ENCODE results near the gene ARMC7. TPM values are rescaled to one million over a fixed set of nuclear protein-coding genes. Genes with fewer than 3 reads are reported as not detected.
A peak's percentile ranks its signal among the peaks of the same experiment; 100 is the strongest.

Gene ARMC7
- total RNA-seq, 1 experiment from 2014 or later, result 22.8 TPM

GRCh38 chr17:75061618-75062017 lies 48.2 kb upstream of the ARMC7 start:
- Histone ChIP-seq H4K8ac (replicated peaks; ENCODE audit: insufficient read length, low read depth, low read length) (no peak overlapping the region), H3K14ac (ENCODE audit: insufficient read depth, low read length) (no peak overlapping the region), H3K27ac (ENCODE audit: insufficient read length, low read depth, low read length) (no peak overlapping the region), H2BK20ac (ENCODE audit: low read depth, low read length, poor library complexity, severe bottlenecking) (no peak overlapping the region), H4K20me1 (ENCODE audit: control insufficient read depth, insufficient read depth, insufficient read length) (no peaks in the 10 kb centered on the region), H3K9me3 (ENCODE audit: control insufficient read depth, low read depth, low read length) (no peaks in the 10 kb centered on the region), H3K18ac (ENCODE audit: insufficient read length, low read depth, low read length) (no peak overlapping the region), H3K79me2 (ENCODE audit: insufficient read depth, low read length) (no peaks in the 10 kb centered on the region; the same call in 1 of the 2 replicates), H3K23ac (ENCODE audit: insufficient read length, low read depth, low read length) (no peak overlapping the region), H3K4me2 (ENCODE audit: insufficient read depth, insufficient read length, low read length) (no peak overlapping the region), H3K56ac (ENCODE audit: insufficient read length, low read depth, low read length) (no peak overlapping the region), H2AFZ (ENCODE audit: low read length) (no peak overlapping the region), H3K79me1 (ENCODE audit: insufficient read depth, low read depth, low read length, poor library complexity, severe bottlenecking) (no peaks in the 10 kb centered on the region), H4K91ac (ENCODE audit: insufficient read length, low read depth, low read length) (no peak overlapping the region), H2BK12ac (ENCODE audit: insufficient read length, low read depth, low read length) (no peak overlapping the region), H3K4me1 (ENCODE audit: insufficient read depth, low read length) (no peaks in the 10 kb centered on the region), H3K9ac (ENCODE audit: extremely low read depth, insufficient read length, low read length) (no peak overlapping the region), H3K27me3 (ENCODE audit: insufficient read depth, low read length) (no peaks in the 10 kb centered on the region), H2BK5ac (ENCODE audit: insufficient read length, low read length) (no peak overlapping the region), H2BK15ac (ENCODE audit: low read depth, low read length) (no peak overlapping the region), H3K23me2 (ENCODE audit: insufficient read length, low read depth, low read length, poor library complexity, severe bottlenecking) (no peaks in the 10 kb centered on the region), H2AK5ac (ENCODE audit: insufficient read length, low read length) (no peak overlapping the region), H3K4ac (ENCODE audit: low read depth, low read length) (no peak overlapping the region), H3T11ph (ENCODE audit: low read length) (no peak overlapping the region), H2BK120ac (ENCODE audit: low read depth, low read length, poor library complexity, severe bottlenecking) (no peak overlapping the region), H4K5ac (ENCODE audit: insufficient read length, low read depth, low read length) (no peak overlapping the region)
- no peaks in the 10 kb centered on the region for H3K9me3 Mint-ChIP-seq
- H3K27me3 Mint-ChIP-seq (ENCODE audit: low read depth), result no peaks in the 10 kb centered on the region; the same call in none of the 2 replicates
- no peak for TF ChIP-seq CTCF (conservative IDR thresholded peaks at IDR 0.05)
- no CpG with 5 or more reads among the region's 8 CpGs for WGBS (ENCODE audit: extremely low coverage, insufficient read length, low lambda C conversion rate)
- H3K36me3 Mint-ChIP-seq (ENCODE audit: insufficient read depth in 1 of 3, low read depth in 3 of 3), result peaks cover 35 to 71% (median 65%) of the 10 kb centered on the region in 3 experiments
- H3K4me3 Mint-ChIP-seq, result no peak overlapping the region
- peaks cover 0 to 4% of the 10 kb centered on the region in 2 experiments; a peak in 1 of 4 replicates for H3K4me1 Mint-ChIP-seq
- H3K27ac Mint-ChIP-seq, result 0 out of 7 replicates have a peak overlapping the region, but pooled peaks of 1 of the 3 experiments have one; percentile 79
- no peak for DNase-seq
